LoVo (cell line): ENCODE measurements around the gene BEND6.
A peak's percentile ranks its signal among the peaks of the same experiment; 100 is the strongest.
"Not testable (repeated sequence)": the region's sequence is repeated elsewhere in the genome, so short reads cannot be mapped to it uniquely, and the experiment has no call there.

Experiments used
- DNase-seq: peaks from one replicate; pipeline ENCODE4 v3.0.0-alpha.2; 2016; ENCODE audit warnings: low spot score

The BEND6 gene

GRCh38 chr6:57033228-57033627, 78.3 kb downstream of the BEND6 start:
- DNase-seq: no peak

GRCh38 chr6:57035549-57035948, 80.6 kb downstream of the BEND6 start:
- no peak for DNase-seq

DNA sequence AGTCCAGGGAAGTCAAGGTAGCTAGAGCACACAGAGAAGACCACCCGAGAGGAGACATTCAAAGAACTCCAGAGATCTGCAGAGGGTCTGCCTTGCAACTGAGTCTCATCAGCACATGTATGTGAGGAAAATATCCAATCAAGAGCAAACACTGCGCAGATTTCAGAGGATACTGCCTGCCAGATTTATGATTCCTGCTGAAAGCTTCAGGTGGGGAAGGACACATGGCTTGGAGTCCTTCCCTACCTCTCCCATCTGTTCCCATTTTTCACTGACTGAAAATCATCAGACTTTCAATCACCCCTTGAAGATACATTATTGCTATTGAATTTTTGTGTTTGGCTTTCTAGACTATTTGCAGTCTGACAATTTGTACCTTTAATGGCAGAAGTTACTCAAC, 84.0 kb downstream of the BEND6 start:
- DNase-seq: no peak

DNA sequence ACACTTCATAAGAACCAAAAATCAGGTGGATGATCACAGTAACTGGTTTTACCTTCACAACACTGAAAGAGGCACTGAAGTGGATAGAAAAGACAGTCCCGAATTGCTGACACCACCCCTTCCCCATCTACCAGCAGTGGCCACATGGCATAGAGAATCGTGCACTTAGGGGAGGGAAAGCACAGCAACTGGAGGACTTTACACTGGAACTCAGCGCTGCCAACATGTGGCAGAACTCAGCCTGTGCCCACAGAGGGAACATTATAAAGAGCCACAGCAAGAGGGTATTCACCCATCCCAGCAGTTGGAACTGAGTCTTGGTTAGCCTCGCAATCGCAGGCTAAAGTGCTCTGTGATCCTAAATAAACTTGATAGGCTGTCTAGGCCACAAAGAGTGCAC, 85.1 kb downstream of the BEND6 start:
- no peak for DNase-seq

DNA sequence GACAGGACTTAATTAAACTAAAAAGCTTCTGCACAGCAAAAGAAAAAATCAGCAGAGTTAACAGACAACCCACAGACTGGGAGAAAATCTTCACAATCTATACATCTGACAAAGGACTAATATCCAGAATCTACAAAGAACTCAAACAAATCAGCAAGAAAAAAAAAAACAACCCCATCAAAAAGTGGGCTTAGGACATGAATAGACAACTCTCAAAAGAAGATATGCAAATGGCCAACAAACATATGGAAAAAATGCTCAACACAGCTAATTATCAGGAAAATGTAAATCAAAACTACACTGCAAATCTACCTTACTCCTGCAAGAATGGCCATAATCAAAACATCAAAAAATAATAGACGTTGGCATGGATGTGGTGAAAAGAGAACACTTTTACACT, 89.2 kb downstream of the BEND6 start:
- not testable (repeated sequence) for DNase-seq

GRCh38 chr6:57044568-57044967, 89.7 kb downstream of the BEND6 start:
- DNase-seq: no peak

DNA sequence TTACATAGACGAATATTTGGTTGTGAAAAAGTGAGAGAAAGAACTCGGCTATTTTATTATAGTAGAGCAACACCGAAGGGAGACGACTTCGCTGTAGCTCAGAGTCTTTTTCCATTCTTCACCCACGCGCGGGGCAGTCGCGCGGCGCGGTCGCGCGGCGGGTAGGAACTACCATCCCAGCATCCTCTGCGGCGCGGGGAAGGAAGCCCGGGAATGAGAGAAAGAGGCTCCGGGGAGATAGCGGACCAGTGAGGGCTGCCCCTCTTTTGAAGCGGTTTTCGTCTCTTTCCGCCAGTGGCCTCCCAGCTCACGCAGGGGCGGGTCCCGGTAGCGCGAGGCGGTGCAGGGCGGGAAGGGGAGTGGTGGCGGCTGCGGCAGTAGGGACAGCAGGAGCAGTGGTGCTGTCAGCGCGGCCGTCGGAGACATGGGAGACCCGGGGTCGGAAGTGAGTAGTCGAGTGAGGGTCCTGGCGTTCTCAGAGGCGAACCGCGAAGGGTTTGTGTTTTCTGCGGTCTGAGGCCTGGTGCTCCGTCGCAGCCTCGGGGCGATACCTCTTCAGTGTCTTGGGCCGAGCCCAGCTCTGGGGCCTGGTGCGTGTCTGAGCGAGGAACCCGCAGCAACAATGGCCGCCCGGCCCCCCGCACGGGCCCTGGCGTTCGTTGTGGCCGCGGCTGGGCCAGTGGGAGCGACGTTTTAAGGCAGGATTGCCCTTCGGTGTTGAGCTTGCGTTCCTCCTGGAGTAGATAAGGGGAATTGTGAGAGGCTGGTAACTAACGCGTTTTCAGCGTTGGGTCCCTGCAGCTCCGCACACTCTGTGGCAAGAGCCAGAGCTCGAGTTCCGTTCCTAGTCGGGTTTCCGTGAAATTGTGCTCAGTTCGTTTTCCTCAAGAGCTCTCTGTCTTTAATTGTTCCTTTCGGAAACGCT, 91.7 kb downstream of the BEND6 start, which contains the start of gene KIAA1586:
KIAA1586 (plus strand) TSS at position 362 of the 925 bp plus-strand sequence; CDS start at position 425, 63 bp downstream.
- peak; percentile 88 for DNase-seq

GRCh38 chr6:57047257-57047585, 92.3 kb downstream of the BEND6 start:
- not testable (repeated sequence) for DNase-seq

DNA sequence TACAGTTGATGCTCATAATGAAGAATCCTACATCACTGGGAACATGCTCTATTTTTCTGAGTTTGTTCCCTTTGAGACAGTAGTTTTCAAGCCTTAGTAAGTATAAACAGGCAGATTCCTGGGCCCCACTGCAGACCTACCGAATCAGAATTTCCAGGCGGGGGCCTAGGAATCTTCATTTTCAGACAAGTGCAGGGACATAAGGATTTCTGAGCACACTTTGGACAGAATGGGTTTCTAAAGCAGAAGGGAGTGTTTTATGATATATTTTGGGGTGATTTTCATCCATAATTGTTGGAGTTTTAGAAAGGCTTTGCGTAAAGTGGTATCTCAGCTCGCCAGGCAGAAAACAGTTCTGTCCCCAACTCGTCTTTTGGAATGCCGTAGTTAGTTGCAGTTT, 93.0 kb downstream of the BEND6 start:
- DNase-seq: not testable (repeated sequence)

DNA sequence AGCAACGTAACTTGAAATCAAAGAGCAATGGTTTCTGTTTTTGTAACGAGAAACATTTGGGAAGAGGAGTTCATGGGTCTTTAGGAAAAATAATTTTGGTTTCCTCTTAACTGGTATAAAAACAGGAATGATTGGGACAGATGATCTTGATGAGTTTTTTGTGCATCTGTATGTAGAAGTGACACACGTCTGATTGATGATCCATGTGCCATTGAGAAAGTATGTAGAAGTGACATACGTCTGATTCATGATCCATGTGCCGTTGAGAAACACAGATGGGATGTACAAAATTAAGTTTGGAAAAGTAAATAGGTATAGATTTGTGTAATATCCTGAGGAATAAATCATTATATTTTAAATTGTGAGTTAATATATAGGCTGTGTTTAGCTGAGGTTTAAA, 93.7 kb downstream of the BEND6 start:
- DNase-seq: no peak

DNA sequence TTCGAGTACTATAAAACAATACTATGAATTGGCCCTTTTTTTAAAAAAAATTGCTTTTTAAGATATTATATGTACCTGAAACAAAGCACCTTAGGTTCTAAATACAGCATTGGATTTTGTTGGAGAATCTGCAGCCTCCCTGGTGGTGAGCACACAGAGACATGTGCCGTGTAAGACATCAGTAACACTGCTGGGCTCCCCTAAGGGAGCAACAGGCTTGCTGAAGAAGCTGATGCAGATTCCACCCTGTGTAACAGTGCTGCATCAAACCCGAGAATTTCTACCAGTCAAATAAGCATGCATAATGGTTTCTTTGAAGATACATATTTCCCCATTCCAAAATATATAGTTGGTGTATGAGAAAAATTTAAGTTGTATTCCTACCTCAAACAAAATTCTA, 108.9 kb downstream of the BEND6 start:
- DNase-seq: no peak

DNA sequence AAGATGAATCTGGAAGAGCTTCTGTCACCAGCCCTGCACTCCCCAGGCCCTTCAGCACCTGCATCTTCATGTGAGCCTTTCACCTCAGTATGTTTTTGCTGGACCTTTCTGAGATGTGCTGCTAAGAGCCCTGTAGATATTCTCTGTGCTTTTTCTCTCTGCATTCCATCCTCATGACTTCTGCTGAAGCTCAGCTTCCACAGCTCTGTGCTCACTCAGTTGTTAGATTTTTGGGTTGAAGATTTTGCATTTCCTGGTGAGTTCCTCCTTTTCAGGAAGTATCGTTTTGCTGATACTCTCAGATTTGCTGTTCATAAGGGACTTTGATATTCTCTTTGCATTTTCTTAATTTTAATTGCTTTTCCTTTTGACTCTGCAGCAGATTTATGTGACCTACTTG, 109.9 kb downstream of the BEND6 start:
- no peak for DNase-seq

- DNase-seq: no peak
These were observed 113.2 kb downstream of the BEND6 start for GRCh38 chr6:57068061-57068460.

GRCh38 chr6:57069228-57069627, 114.3 kb downstream of the BEND6 start:
- DNase-seq: no peak

GRCh38 chr6:57069920-57070331, 115.0 kb downstream of the BEND6 start:
- no peak for DNase-seq

GRCh38 chr6:57072108-57072507, 117.2 kb downstream of the BEND6 start:
- DNase-seq: no peak

DNA sequence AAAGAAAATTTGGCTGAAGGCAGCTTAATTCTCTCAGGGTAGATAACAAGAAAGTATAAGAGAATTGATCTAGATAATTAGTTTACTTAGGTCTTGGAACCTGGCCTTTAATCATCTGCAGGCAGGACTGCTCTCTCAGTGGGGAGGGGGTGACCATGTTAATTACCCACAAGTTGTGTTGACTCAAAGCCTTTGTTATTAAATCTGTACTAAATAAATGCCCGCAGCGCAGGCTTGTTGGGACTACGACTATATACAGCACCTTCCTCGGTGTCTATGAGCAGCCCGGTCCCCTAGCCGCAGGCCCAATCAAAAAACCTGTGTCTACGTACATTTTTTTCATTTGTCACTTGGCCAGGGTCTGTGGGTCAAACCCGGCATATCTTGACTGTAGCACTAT, 119.5 kb downstream of the BEND6 start:
- no peak for DNase-seq

DNA sequence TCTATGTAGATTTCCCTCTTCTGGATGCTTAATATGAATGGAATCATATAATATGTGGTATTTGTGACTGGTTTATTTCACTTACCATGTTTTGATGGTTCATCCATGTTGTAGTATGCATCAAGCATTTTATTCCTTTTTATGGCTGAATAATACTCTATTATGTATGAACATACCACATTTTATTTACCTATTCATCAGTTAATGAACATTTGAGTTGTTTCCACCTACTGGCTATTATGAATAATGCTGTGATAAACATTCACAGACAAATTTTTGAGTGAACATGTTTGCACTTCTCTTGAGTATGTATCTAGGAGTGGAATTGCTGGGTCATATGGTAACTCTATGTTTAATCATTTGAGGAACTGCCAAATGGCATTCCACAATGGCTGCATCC, 120.2 kb downstream of the BEND6 start:
- DNase-seq: no peak
